ENCODE results near the gene C2orf80.
"Not testable (repeated sequence)": the region's sequence is repeated elsewhere in the genome, so short reads cannot be mapped to it uniquely, and the experiment has no call there.

The C2orf80 gene

GRCh38 chr2:208222351-208222750 lies 32.5 kb upstream of the C2orf80 start:
- in situ Hi-C loops (cut with HindIII; ENCODE audit: low sequenced_read_pairs) = no loop called here
- no peak overlapping the region for H3K4me3 ChIP-seq (ENCODE audit: low read depth, low read length)
- no peak for DNase-seq (ENCODE audit: low read depth, low spot score)
- no peak for TF ChIP-seq CTCF (IDR thresholded peaks at IDR 0.05; ENCODE audit: low read depth, low read length)

- H3K4me3 ChIP-seq (ENCODE audit: low read depth, low read length); DNase-seq (ENCODE audit: low read depth, low spot score); in situ Hi-C loops (cut with HindIII; ENCODE audit: low sequenced_read_pairs): not testable (repeated sequence)
Observed at GRCh38 chr2:208221873-208222272, 32.0 kb upstream of the C2orf80 start.

- DNase-seq (ENCODE audit: low read depth, low spot score) = no peak
- H3K4me3 ChIP-seq (ENCODE audit: low read depth, low read length) = no peak overlapping the region
- no peak for TF ChIP-seq CTCF (IDR thresholded peaks at IDR 0.05; ENCODE audit: low read depth, low read length)
- in situ Hi-C loops (cut with HindIII; ENCODE audit: low sequenced_read_pairs) = no loop called here
Observed at GRCh38 chr2:208210688-208211451, 21.0 kb upstream of the C2orf80 start.

GRCh38 chr2:208208335-208209085 lies 18.7 kb upstream of the C2orf80 start:
- in situ Hi-C loops (cut with HindIII; ENCODE audit: low sequenced_read_pairs) = no loop called here
- no peak overlapping the region for H3K4me3 ChIP-seq (ENCODE audit: low read depth, low read length)
- DNase-seq (ENCODE audit: low read depth, low spot score) = no peak
- TF ChIP-seq CTCF (IDR thresholded peaks at IDR 0.05; ENCODE audit: low read depth, low read length) = no peak

- no peak for DNase-seq (ENCODE audit: low read depth, low spot score)
- no peak overlapping the region for H3K4me3 ChIP-seq (ENCODE audit: low read depth, low read length)
- in situ Hi-C loops (cut with HindIII; ENCODE audit: low sequenced_read_pairs) = no loop called here
- TF ChIP-seq CTCF (IDR thresholded peaks at IDR 0.05; ENCODE audit: low read depth, low read length) = no peak
Observed at GRCh38 chr2:208207769-208208168, 17.9 kb upstream of the C2orf80 start.

GRCh38 chr2:208204166-208204565 lies 14.3 kb upstream of the C2orf80 start:
- no peak overlapping the region for H3K4me3 ChIP-seq (ENCODE audit: low read depth, low read length)
- no peak for TF ChIP-seq CTCF (IDR thresholded peaks at IDR 0.05; ENCODE audit: low read depth, low read length)
- DNase-seq (ENCODE audit: low read depth, low spot score) = no peak
- in situ Hi-C loops (cut with HindIII; ENCODE audit: low sequenced_read_pairs) = no loop called here

GRCh38 chr2:208195531-208195930 lies 5.7 kb upstream of the C2orf80 start:
- H3K4me3 ChIP-seq (ENCODE audit: low read depth, low read length) = no peak overlapping the region
- no peak for DNase-seq (ENCODE audit: low read depth, low spot score)
- no peak for TF ChIP-seq CTCF (IDR thresholded peaks at IDR 0.05; ENCODE audit: low read depth, low read length)
- in situ Hi-C loops (cut with HindIII; ENCODE audit: low sequenced_read_pairs) = no loop called here
